Measurements from ENCODE around the gene AVPR1B.

AVPR1B gene, protein sequence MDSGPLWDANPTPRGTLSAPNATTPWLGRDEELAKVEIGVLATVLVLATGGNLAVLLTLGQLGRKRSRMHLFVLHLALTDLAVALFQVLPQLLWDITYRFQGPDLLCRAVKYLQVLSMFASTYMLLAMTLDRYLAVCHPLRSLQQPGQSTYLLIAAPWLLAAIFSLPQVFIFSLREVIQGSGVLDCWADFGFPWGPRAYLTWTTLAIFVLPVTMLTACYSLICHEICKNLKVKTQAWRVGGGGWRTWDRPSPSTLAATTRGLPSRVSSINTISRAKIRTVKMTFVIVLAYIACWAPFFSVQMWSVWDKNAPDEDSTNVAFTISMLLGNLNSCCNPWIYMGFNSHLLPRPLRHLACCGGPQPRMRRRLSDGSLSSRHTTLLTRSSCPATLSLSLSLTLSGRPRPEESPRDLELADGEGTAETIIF

GRCh38 chr1:206117151-206117948 is at the start of gene AVPR1B:
TSS of gene AVPR1B (minus strand) at chr1:206117388. CDS start at chr1:206116890, 498 bp downstream.
- DNase-seq = peak; percentile 61
- in situ Hi-C loops (cut with HindIII; ENCODE audit: low pct_ligation_motif_present, low pct_unique_long_range_greater_than_20kb, low sequenced_read_pairs) = no loop called here

GRCh38 chr1:206145771-206146290 is 28.6 kb upstream of the AVPR1B start:
- in situ Hi-C loops (cut with HindIII; ENCODE audit: low pct_ligation_motif_present, low pct_unique_long_range_greater_than_20kb, low sequenced_read_pairs) = no loop called here
- no peak for DNase-seq

GRCh38 chr1:206144605-206145004 is 27.4 kb upstream of the AVPR1B start:
- in situ Hi-C loops (cut with HindIII; ENCODE audit: low pct_ligation_motif_present, low pct_unique_long_range_greater_than_20kb, low sequenced_read_pairs) = no loop called here
- no peak for DNase-seq

DNA sequence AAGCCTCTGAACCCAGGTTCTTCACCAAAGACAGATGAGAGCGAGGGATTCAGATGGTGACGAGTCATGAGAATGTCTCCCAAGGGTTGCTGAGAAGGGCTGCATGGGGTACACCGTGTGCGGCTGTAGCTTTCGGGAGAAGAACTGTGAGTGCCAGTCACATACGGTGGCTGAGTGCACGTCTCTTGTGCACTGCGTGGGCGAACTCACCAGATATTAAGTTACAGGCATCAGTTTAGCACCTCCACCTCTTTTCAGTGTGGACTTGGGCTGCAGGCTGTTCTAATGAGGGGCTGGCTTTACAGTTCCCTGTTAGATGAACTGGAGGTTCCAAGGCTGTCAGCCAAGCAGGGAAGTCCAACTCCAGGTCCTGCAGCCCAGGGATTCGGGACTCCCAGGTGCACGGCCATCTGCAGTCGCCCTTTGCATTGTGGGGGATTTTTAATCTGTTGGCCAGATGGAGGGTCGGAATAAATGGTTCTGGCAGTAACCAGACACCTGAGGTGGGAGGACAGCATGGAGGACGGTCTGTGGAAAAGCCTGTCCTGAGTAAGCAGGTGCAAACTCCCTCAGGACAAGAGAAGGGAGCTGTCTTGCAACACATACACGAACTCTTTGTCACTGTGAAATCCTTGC is 26.5 kb upstream of the AVPR1B start:
- in situ Hi-C loops (cut with HindIII; ENCODE audit: low pct_ligation_motif_present, low pct_unique_long_range_greater_than_20kb, low sequenced_read_pairs) = no loop called here
- no peak for DNase-seq

GRCh38 chr1:206142770-206143169 is 25.6 kb upstream of the AVPR1B start:
- in situ Hi-C loops (cut with HindIII; ENCODE audit: low pct_ligation_motif_present, low pct_unique_long_range_greater_than_20kb, low sequenced_read_pairs) = no loop called here
- DNase-seq = no peak

- in situ Hi-C loops (cut with HindIII; ENCODE audit: low pct_ligation_motif_present, low pct_unique_long_range_greater_than_20kb, low sequenced_read_pairs) = no loop called here
- no peak for DNase-seq
Measured at GRCh38 chr1:206142011-206142410, 24.8 kb upstream of the AVPR1B start.

GRCh38 chr1:206136241-206136640 is 19.1 kb upstream of the AVPR1B start:
- in situ Hi-C loops (cut with HindIII; ENCODE audit: low pct_ligation_motif_present, low pct_unique_long_range_greater_than_20kb, low sequenced_read_pairs) = no loop called here
- DNase-seq = no peak

DNA sequence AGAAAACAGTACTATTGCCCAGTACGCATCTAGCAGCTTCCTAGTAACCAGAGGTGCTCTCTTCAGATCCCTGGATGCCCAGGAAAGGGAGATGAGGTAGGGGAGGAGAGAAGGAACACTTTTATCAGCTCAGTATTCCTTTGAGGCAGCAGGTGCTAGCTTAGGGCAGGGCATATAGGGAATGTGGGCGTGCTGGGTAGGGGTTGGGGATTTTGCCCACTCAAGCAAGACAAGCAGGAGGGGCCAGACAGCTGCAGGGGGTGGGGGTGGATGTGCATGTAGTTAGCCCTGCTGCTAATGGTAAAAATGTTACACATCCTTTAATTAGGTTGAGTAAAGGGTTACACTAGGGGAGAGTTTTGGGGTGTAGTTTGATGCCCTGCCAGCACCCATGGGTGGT is 18.1 kb upstream of the AVPR1B start:
- DNase-seq = no peak
- in situ Hi-C loops (cut with HindIII; ENCODE audit: low pct_ligation_motif_present, low pct_unique_long_range_greater_than_20kb, low sequenced_read_pairs) = no loop called here

DNA sequence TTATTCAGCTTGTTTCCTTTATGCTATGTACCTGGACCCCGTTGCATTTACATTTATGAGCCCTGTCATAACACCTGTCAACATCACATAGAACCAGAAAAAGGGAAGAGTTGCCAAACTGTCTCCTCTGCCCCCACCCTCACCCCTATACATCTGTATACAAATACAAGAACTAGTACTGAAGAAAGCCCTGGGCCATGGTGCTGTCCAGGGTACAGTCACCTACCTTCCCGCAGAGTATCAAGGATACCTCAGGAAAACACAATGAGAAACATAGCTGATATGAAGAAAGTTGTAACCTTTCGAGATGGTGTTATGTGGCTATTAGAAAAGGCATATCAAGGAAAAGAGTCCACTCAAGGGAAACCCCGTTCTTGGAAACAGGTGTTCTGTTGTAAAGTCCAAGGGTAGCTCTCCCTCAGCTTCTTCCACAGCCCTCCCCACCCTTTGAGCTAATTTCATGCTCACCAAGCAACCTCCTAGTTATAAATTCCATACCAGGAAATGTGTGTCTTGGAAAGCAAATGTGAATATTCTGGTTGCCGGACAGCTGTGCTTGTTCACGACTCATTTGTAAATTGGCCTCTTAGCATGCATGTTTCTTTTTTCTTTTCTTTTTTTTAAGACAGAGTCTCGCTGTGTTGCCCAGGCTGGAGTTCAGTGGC is 16.7 kb upstream of the AVPR1B start:
- in situ Hi-C loops (cut with HindIII; ENCODE audit: low pct_ligation_motif_present, low pct_unique_long_range_greater_than_20kb, low sequenced_read_pairs) = no loop called here
- DNase-seq = no peak

DNA sequence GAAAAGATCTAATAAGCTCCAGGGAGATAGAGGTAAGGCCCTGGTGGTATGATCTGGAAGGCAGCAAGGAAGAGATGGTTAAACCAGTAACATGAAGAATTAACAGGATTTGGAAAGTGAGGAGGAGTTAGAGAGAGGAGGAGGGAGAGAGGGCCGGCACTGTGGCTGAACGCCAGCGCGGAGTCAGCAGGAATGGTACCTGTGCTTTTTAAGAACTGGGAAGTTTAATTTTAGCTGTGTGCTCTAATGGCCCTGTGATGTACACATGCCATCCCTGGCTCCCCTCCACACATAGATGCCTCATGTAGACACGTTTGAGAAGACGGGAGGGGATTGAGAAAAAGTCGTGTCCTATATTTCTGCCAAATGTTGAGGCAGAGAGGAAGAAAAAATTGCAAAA is 13.8 kb upstream of the AVPR1B start:
- in situ Hi-C loops (cut with HindIII; ENCODE audit: low pct_ligation_motif_present, low pct_unique_long_range_greater_than_20kb, low sequenced_read_pairs) = no loop called here
- no peak for DNase-seq

GRCh38 chr1:206128196-206128595 is 11.0 kb upstream of the AVPR1B start:
- no peak for DNase-seq
- in situ Hi-C loops (cut with HindIII; ENCODE audit: low pct_ligation_motif_present, low pct_unique_long_range_greater_than_20kb, low sequenced_read_pairs) = no loop called here

DNA sequence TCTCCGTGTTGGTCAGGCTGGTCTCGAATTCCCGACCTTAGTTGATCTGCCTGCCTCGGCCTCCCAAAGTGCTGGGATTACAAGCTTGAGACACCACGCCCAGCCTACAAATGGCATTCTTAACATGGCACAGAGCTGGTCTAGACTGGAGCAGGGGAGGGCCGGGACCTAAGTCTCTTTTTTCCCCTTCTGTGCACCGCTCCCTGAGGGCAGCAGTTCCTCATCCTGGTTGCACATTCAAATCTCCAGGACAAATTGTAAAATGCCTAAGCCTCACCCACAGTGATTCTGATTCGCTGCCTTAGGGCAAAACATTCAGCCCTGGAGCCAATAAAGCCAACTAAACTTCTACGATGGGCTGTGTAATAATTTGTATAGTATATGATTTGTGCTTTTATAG is 10.1 kb upstream of the AVPR1B start:
- DNase-seq = no peak
- in situ Hi-C loops (cut with HindIII; ENCODE audit: low pct_ligation_motif_present, low pct_unique_long_range_greater_than_20kb, low sequenced_read_pairs) = no loop called here

DNA sequence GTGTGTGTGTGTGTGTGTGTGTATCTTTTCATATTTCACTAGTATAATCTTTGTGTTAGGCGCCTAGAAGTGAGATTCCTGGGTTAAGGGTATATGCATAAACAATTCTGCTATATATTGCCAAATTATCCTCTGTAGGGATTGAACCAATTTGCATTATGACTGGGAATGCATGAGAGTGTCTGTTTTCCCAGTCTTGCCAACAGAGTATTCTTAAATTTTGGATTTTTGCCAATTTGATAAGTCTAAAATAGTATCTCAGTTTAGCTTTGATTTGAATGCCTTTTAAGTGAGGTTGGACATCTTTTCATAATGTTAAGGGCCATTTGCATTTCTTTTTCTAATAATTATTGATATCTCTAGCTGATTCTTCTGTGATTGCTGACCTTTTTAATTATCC is 8.2 kb upstream of the AVPR1B start:
- in situ Hi-C loops (cut with HindIII; ENCODE audit: low pct_ligation_motif_present, low pct_unique_long_range_greater_than_20kb, low sequenced_read_pairs) = no loop called here
- DNase-seq = no peak

- in situ Hi-C loops (cut with HindIII; ENCODE audit: low pct_ligation_motif_present, low pct_unique_long_range_greater_than_20kb, low sequenced_read_pairs) = no loop called here
- no peak for DNase-seq
Measured at GRCh38 chr1:206122686-206123085, 5.5 kb upstream of the AVPR1B start.

- in situ Hi-C loops (cut with HindIII; ENCODE audit: low pct_ligation_motif_present, low pct_unique_long_range_greater_than_20kb, low sequenced_read_pairs) = no loop called here
- no peak for DNase-seq
Measured at GRCh38 chr1:206121269-206121668, 4.1 kb upstream of the AVPR1B start.

DNA sequence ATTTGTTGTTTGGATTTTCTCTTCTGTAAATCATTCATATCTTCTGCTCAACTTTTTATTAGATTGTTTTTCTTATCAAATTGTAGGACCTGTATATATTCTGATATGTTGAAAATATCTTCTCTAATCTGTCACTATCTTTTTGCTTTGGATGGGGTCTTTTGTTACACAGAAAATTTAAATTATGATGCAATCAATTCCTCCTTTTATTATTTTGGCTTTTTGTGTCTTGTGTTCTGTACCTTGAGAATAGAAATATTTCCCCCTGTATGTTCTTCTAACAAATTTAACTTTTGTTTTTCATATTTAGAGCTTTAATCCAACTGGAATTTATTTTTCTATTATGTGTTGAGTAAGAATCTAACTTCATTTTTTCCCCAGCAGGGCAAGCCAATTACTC is 3.2 kb upstream of the AVPR1B start:
- in situ Hi-C loops (cut with HindIII; ENCODE audit: low pct_ligation_motif_present, low pct_unique_long_range_greater_than_20kb, low sequenced_read_pairs) = no loop called here
- no peak for DNase-seq

- in situ Hi-C loops (cut with HindIII; ENCODE audit: low pct_ligation_motif_present, low pct_unique_long_range_greater_than_20kb, low sequenced_read_pairs) = no loop called here
- no peak for DNase-seq
Measured at GRCh38 chr1:206116873-206117150, 376 bp downstream of the AVPR1B start.

- in situ Hi-C loops (cut with HindIII; ENCODE audit: low pct_ligation_motif_present, low pct_unique_long_range_greater_than_20kb, low sequenced_read_pairs) = no loop called here
- DNase-seq = no peak
Measured at GRCh38 chr1:206116191-206116872, 856 bp downstream of the AVPR1B start.
